Heart left ventricle (tissue), 16 donors: ENCODE data around the gene CEP290. TPM values are rescaled to one million over a fixed set of nuclear protein-coding genes. Genes with fewer than 3 reads are reported as not detected.

Experiments
- ATAC-seq, 4 donors: fragments of 200-7000 bp; cut with Tn5 transposase; one replicate each; pipeline ENCODE4 v1.9.1; 2020 to 2022; ENCODE audit warnings: moderate library complexity in 4 of 4, mild to moderate bottlenecking in 3 of 4, moderate number of reproducible peaks in 1 of 4
- DNase-seq, 5 donors: peaks; one replicate each; pipeline ENCODE4 v3.0.0-alpha.2; 2020
- H3K27ac ChIP-seq, 12 donors: fragments of 200-600 bp; sonication (generic) in 4 of 12; one replicate each; pipeline versions ENCODE4 v1.5.0 to v1.8.0; 2016 to 2022; ENCODE audit warnings: mild to moderate bottlenecking in 2 of 12
- H3K27me3 ChIP-seq, 9 donors: fragments of 200-600 bp; sonication (generic) in 2 of 9; one replicate each; pipeline versions ENCODE4 v1.5.1 to v1.8.0; 2016 to 2022; ENCODE audit warnings: mild to moderate bottlenecking in 3 of 9
- H3K36me3 ChIP-seq, 9 donors: fragments of 200-600 bp; sonication (generic) in 2 of 9; one replicate each; pipeline versions ENCODE4 v1.5.0 to v1.8.0; 2018 to 2022; ENCODE audit warnings: mild to moderate bottlenecking in 2 of 9
- H3K4me1 ChIP-seq, 12 donors: fragments of 200-600 bp; sonication (generic) in 4 of 12; one replicate each; pipeline versions ENCODE4 v1.5.0 to v1.8.0; 2016 to 2022; ENCODE audit warnings: mild to moderate bottlenecking in 3 of 12
- H3K4me3 ChIP-seq, 12 donors: fragments of 200-600 bp; sonication (generic) in 4 of 12; one replicate each; pipeline versions ENCODE4 v1.5.0 to v1.8.0; 2017 to 2022; ENCODE audit warnings: mild to moderate bottlenecking in 9 of 12, moderate library complexity in 4 of 12
- H3K9me3 ChIP-seq, 12 donors: fragments of 200-600 bp; sonication (generic) in 4 of 12; one replicate each; pipeline versions ENCODE4 v1.5.0 to v1.8.0; 2016 to 2022; ENCODE audit warnings: mild to moderate bottlenecking in 1 of 12
- CTCF ChIP-seq, 12 donors: fragments of 200-600 bp; sonication (generic) in 4 of 12; IDR thresholded peaks; one replicate each; pipeline versions ENCODE4 v1.5.0 to v1.8.0; 2018 to 2022; ENCODE audit warnings: antibody characterized with exemption in 12 of 12, mild to moderate bottlenecking in 5 of 12
- POLR2A ChIP-seq, 2 donors: fragments of 450-650 bp; IDR thresholded peaks; one replicate each; pipeline ENCODE4 v1.6.1; 2017; ENCODE audit warnings: antibody characterized with exemption in 2 of 2, mild to moderate bottlenecking in 2 of 2, moderate library complexity in 2 of 2
- WGBS, 4 donors: extraction: QIAGEN DNeasy Blood & Tissue Kit in 2 of 4; methylation state at CpG; one replicate each; pipeline versions ENCODE4 v1.1.5 to v1.1.7; 2013 to 2018; 5-methylcytosine and 5-hydroxymethylcytosine counted together
- intact Hi-C, 10 donors: fragments of 100-400 bp; cut with DNase I; formaldehyde crosslinking; loops; one replicate each; pipeline versions ENCODE4 v1.11.1 to v1.14.2; 2022
- polyA plus RNA-seq, 2 donors: library from polyadenylated mRNA; stranded (reverse); fragments of 200-250 nt; gene quantifications; one replicate each; pipeline ENCODE4 v1.2.3, GENCODE V29; 2013
- total RNA-seq, 9 donors: library from RNA; depleted of rRNA in 2 of 9; stranded (reverse); fragments of >200 nt in 2 of 9; fragmentation: NEBNext Ultra II Directional in 3 of 9; extraction: Animal tissue kit (Norgen Biotek cat#: 25700) in 3 of 9; gene quantifications; one replicate each; pipeline versions ENCODE4 v1.1.0 to v1.2.4, GENCODE V29; 2016 to 2023
- donor health status: ischemic (EF 13 %, LVEDD 7.1; RV severe dilation, severe dysfunction).
- donor health status: healthy with polysubstance abuse.
- donor health status: DM: no; HTN: yes; CAD: no.
- donor health status: DM: no; HTN: no; CAD: no.
- donor health status: ischemic (EF 25% LVEDD 6.9; RV normal size, moderate dysfunction).
- donor health status: ischemic (EF 25% LVEDD 5.7; RV mildly dilated, moderate dysfunction).
- donor health status: healthy.
- donor health status: DM: yes; HTN: yes; CAD: no.
- donor health status: ischemic (EF 35%, LVEDD 5.7; RV mildly dilated, moderate dysfunction).
- donor health status: nonischemic (EF 11% LVEDD 7.7; RV severe dilation, severe dysfunction).
- donor health status: DM: yes; HTN: yes; CAD: no.
- donor health status: PGD.
- donor health status: ischemic (EF 29% LVEDD 5.4; RV normal size, mild dysfunction).
- donor health status: nonischemic (EF 23%, LVEDD 6.1; RV moderate dilation, normal function).

The CEP290 gene
- total and polyA plus RNA-seq, 11 donors = 3.0 to 11.1 (median 7.4) TPM

- Histone ChIP-seq H3K4me3 (no peak overlapping the region), H3K36me3 (peaks cover 0 to 61% (median 49%) of the 10 kb centered on the region in 9 donors), H3K9me3 (peaks cover 0 to 12% (median 0%) of the 10 kb centered on the region in 12 donors), H3K4me1 (no peaks in the 10 kb centered on the region), H3K27ac (no peak overlapping the region), H3K27me3 (no peaks in the 10 kb centered on the region)
- intact Hi-C loops = no loop called here
- ATAC-seq (no peak), DNase-seq (no peak)
- TF ChIP-seq CTCF (IDR thresholded peaks at IDR 0.05) = no peak
- TF ChIP-seq POLR2A (IDR thresholded peaks at IDR 0.05) = no peak
- WGBS, 4 donors = 80 to 90% (median 85%) methylated on average over 3 of the region's 3 CpGs
Measured at GRCh38 chr12:88181881-88182280, 40.0 kb upstream of the CEP290 start.

- H3K36me3 ChIP-seq = peaks cover 0 to 83% (median 63%) of the 10 kb centered on the region in 9 donors
- DNase-seq (no peak), ATAC-seq (no peak)
- no peaks in the 10 kb centered on the region for H3K27me3 ChIP-seq
- intact Hi-C loops = no loop called here
- WGBS, 4 donors = 90 to 95% (median 92%) methylated on average over 6 of the region's 6 CpGs
- no peak overlapping the region for H3K4me3 ChIP-seq
- peaks cover 0 to 5% (median 0%) of the 10 kb centered on the region in 12 donors for H3K9me3 ChIP-seq
- TF ChIP-seq CTCF (IDR thresholded peaks at IDR 0.05) (no peak), POLR2A (IDR thresholded peaks at IDR 0.05) (no peak)
- no peaks in the 10 kb centered on the region for H3K4me1 ChIP-seq
- no peak overlapping the region for H3K27ac ChIP-seq
Measured at GRCh38 chr12:88179436-88180014, 37.6 kb upstream of the CEP290 start.

- Histone ChIP-seq H3K4me3 (no peak overlapping the region), H3K27ac (no peak overlapping the region), H3K27me3 (no peaks in the 10 kb centered on the region), H3K9me3 (no peaks in the 10 kb centered on the region), H3K36me3 (peaks cover 0 to 96% (median 75%) of the 10 kb centered on the region in 9 donors), H3K4me1 (peaks cover 0 to 3% (median 0%) of the 10 kb centered on the region in 12 donors)
- ATAC-seq (no peak), DNase-seq (no peak)
- TF ChIP-seq CTCF (IDR thresholded peaks at IDR 0.05) (no peak), POLR2A (IDR thresholded peaks at IDR 0.05) (no peak)
- 96 to 99% (median 98%) methylated on average over 3 of the region's 3 CpGs for WGBS, 4 donors
- intact Hi-C loops = no loop called here
Measured at GRCh38 chr12:88175544-88175943, 33.7 kb upstream of the CEP290 start.

GRCh38 chr12:88172844-88173407 is 31.0 kb upstream of the CEP290 start:
- no peak for TF ChIP-seq POLR2A (IDR thresholded peaks at IDR 0.05)
- no peak for TF ChIP-seq CTCF (IDR thresholded peaks at IDR 0.05)
- peaks cover 0 to 3% (median 0%) of the 10 kb centered on the region in 12 donors for H3K4me1 ChIP-seq
- ATAC-seq = no peak
- H3K9me3 ChIP-seq = no peaks in the 10 kb centered on the region
- intact Hi-C loops = no loop called here
- no peaks in the 10 kb centered on the region for H3K27me3 ChIP-seq
- H3K36me3 ChIP-seq = peaks cover 0 to 89% (median 64%) of the 10 kb centered on the region in 9 donors
- no peak for DNase-seq
- H3K4me3 ChIP-seq = no peak overlapping the region
- H3K27ac ChIP-seq = no peak overlapping the region
